ENCODE measurements around the gene FBXO4.

FBXO4 gene, protein sequence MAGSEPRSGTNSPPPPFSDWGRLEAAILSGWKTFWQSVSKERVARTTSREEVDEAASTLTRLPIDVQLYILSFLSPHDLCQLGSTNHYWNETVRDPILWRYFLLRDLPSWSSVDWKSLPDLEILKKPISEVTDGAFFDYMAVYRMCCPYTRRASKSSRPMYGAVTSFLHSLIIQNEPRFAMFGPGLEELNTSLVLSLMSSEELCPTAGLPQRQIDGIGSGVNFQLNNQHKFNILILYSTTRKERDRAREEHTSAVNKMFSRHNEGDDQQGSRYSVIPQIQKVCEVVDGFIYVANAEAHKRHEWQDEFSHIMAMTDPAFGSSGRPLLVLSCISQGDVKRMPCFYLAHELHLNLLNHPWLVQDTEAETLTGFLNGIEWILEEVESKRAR

DNA sequence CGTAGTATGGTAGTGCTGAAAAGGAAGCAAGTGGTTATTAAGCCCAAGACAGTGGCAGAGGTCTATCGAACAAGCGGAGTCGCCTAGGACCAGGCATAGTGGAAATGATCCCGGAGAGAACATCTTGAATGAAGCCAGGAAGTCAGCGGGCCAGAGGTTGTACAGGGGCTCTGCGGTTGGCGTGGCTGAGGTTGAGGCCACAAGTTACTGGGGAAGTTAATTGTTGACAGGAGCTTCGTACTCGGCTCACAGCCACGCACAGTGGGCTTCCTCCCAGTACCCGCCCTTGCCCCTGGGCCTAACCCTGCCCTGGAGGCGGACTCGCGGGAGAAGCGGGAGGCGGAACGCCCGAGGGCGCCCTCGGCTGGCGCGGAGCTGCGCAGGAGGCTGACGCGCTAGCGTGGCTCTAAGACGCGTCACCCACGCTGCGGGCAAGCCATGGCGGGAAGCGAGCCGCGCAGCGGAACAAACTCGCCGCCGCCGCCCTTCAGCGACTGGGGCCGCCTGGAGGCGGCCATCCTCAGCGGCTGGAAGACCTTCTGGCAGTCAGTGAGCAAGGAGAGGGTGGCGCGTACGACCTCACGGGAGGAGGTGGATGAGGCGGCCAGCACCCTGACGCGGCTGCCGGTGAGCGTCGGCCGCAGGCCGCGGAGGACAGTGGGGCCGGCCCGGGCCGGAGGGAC is at the start of gene FBXO4:
FBXO4 (plus strand) TSS at position 410 of the 683 bp plus-strand sequence; CDS start at position 439, 29 bp downstream.
- DNase-seq (ENCODE audit: low read depth in 3 of 3): peak; percentile 80 to 82 (median 80)

DNA sequence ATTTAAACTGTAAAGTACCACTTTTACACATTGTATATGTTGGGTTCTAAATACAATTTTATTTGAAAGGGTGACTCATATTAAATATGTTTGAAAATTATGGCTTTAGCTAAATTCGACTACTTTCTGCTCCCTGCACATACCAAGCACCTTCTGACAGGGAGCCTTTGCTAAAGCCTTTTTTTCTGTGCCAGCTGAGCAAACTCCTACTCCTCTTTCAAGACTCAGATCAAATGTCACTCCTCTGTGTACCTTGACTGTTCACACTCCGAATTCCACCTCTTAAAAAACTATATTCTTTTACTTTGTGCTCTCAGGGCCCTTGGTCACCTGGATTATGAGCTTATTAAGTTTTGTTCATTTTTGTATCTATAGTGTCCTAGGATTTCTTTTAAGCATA is 48.4 kb upstream of the FBXO4 start:
- DNase-seq (ENCODE audit: low read depth in 3 of 3): no peak

DNA sequence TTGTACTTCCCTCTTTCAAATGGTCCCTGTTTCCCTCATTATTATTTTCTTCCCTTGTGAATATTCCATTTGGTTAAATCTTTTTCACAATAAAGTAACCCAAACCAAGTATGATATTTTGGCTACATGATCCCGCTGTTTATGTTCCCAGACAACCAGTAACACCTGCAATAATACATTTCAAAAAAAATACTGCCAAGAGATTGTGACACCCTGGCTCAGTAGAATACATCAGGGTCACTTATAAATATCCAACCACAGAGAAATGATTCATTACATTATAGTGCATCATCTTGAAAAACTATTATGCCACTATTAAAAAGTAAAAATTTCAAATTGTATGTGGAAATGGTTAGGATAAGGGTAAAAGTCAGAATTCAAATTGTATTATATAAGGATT is 47.7 kb upstream of the FBXO4 start:
- DNase-seq (ENCODE audit: low read depth in 3 of 3): no peak

DNA sequence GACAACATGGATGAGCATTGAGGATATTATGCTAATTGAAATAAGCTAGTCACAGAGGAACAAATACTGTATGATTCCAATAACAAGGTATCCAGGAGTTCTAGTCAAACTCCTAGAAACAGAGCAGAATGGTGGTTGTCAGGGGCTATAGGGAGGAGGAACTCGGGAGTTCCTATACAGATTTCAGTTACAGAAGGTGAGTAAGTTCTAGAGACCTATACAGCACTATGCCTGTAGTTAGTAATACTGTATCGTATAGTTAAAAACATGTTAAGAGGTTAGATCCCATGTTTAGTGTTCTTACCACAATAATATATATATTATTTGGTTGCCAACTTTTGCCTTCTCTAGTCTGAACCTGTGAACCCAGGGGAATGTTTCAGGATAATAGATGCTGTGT is 46.9 kb upstream of the FBXO4 start:
- DNase-seq (ENCODE audit: low read depth in 3 of 3): no peak

DNA sequence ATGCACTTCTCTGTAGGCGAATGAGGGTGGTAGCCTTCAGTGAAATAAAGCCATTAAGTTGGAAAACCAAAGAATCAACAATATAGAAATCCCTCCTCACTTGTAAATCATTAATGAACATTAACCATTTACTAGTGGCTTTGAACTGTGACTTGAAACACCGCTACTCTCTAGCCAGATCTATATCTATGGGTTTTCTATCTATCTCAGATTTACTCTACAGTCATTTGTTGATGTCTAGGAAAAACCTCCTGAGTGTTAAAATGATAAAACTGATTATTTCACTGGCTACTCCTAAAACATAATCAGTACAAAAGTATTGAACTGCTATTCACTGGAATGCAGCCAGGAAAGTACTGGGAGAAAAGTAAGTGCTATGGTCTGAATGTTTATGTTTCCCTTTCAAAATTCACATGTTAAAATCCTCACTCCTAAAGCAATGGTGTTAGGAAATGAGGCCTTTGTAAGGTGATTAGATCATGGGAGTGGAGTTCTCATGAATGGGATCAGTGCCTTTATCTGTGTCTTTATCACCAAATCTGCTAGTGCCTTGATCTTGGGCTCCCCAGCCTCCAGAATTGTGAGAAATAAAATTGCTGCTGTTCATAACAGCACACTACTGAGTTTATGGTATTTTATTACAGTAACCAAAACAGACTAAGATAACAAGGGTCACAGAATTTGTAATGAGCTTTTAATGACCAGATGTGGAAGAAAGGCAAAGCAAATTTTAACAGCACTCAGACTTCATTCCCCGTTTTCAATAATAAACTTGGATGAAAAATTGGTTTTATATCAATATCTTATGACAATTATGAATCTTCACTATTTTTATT is 46.2 kb upstream of the FBXO4 start:
- no peak for DNase-seq (ENCODE audit: low read depth in 3 of 3)

DNA sequence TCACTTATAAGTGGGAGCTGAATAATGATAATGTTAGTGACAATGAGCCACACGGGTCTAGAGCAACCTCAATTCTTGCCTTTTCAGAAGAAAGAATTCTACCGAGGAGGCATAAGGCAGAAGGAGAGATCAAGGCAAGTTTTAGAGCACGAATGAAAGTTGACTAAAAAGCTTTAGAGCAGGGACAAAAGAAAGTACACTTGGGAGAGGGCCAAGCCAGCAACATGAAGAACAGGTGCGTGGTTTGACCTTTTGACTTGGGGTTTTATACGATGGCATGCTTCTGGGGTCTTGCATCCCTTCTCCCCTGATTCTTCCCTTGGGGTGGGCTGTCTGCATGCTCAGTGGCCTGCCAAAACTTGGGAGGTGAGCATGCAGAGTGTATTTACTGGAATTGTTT is 42.3 kb upstream of the FBXO4 start:
- DNase-seq (ENCODE audit: low read depth in 3 of 3): no peak

DNA sequence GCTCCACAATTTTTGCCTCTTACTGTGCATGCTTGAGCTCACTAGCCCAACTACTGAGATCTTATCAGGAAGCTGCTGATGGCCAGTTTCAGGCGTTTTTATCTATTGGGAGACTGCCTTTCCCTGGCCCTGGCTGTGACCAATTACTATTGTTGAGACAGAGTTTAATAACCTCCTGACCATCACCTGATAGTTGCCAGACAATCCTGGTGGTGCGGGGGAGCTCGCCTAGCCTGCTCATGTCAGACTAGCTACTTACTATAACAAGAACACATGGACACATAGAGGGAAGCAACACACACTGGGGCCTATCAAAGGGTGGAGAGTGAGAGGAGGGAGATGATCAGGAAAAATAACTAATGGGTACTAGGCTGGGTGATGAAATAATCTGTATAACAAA is 41.8 kb upstream of the FBXO4 start:
- no peak for DNase-seq (ENCODE audit: low read depth in 3 of 3)

DNA sequence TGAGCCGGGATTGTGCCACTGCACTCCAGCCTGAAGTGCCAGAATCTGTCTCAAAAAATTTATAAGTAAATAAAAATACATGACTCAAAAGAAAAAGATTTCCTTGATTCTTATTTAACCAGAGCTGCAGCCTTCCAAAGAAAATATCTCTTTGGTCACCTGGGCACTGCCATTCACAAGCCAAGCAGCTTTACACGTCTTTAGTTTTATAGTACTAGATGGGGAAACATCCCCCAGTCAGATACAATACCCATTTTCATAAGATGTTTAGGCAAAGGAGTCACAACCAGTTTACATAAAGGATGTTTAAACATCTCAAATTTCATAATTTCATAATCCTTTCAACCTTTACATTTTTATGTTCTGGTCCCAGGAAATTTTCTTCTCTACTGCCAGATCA is 41.1 kb upstream of the FBXO4 start:
- no peak for DNase-seq (ENCODE audit: low read depth in 3 of 3)

DNA sequence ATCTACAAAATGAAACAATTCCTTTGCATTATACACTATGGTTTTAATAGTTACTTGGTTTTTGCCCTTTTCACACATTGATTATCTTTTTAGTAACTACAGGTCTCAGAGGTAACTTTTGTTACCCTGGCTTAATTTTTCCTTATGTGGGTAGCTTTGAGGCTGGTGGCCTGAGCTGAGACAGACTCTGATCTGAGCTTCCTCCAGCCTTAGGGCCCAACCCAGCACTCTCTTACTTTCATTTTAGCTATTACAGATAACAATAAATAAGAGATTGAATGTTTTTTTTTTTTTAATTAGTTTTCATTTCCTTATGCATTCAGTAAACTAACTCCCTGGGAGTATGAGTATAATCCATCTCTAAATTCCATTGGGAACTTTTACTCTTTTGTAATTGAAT is 39.8 kb upstream of the FBXO4 start:
- DNase-seq (ENCODE audit: low read depth in 3 of 3): no peak

DNA sequence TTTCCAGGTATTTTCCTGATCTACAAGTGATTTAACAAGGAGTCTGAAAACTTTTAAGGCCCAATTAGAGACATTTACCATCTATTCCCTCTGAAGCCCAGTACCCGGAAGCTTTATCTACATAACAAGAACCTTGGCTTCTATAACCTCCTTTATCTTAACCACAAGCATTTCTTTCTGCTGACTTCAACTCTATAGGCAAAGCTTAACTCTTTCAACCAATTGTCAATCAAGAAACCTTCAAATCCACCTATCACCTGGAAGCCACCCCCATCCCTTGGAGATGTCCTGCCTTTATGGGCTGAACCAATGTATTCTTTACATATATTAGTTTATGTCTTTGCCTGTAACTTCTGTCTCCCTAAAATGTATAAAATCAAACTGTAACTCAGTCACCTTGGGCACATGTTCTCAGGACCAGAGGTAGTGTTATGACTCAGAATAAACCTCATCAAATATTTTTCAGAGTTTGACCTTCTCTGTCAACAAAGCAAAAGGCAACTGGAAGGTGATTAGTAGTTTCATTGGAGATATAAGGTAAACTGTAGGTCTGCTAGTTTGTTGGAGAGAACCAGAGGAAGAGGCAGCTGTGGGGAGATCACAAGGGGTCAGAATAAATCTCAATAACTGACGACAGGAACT is 33.9 kb upstream of the FBXO4 start:
- no peak for DNase-seq (ENCODE audit: low read depth in 3 of 3)

DNA sequence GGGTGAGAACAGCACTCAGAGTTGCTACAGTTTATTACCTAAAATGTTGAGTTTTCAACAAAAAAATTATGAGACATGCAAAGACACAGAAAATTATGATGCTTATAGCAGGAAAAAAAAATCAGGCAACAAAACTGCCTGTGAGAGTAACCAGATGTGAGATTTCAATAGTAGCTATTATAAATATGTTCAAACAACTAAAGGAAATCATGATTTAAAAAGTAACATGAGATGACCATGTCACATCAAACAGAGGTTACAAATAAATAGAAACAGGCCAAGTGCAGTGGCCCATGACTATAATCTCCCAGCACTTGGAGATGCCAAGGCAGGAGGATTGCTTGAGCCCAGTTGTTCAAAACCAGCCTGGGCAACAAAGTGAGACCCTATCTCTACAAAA is 33.0 kb upstream of the FBXO4 start:
- DNase-seq (ENCODE audit: low read depth in 3 of 3): no peak

DNA sequence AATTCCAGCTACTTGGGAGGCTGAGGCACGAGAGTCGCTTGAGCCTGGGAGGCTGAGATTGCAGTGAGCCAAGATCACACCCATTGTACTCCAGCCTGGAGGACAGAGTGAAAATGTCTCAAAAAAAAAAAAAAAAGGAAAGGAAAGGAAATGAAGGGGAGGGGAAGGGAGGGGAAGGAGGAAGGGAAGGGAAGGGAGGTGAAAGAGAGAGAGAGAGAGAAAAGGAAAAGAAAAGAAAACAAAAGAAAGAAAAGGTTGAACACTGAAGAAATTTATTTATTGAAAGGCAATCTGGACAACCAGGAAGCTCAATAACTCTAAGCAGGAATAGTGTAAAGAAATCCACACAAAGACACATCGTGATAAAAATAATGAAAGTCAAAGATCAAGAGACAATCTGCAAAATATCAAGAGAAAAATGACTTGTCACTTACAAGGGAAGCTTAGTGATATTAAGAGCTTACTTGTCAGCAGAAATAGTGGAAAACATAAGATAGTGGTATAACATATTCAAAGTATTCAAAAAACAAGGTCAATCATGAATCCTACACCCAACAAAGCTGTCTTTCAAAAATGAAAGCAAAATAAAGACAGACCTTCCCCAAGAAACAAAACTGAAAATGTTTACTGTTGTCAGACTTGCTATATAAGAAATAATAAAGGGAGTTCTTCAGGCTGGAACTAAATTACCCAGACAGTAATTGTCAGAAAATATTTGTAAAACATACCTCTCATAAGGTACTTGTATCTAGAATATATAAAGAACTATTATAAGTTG is 31.8 kb upstream of the FBXO4 start:
- no peak for DNase-seq (ENCODE audit: low read depth in 3 of 3)

DNA sequence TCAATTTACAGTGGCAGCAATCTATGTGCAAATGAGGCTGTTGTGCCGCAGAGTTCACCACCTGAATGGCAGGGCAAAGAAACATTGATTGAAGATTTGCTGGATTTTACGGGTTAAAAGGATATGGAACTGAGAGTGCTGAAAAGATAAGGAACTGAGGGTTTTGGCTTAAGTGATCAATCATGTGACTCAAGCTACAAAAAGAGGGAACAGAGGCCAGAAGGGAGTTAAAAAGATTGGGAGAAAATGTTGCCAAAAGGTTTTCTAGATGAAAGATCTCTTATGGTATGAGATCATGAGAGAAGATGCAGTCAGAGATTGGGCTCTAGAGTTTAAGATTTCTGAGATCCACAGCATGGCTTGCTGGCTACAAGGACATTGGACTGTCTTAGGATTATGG is 28.9 kb upstream of the FBXO4 start:
- no peak for DNase-seq (ENCODE audit: low read depth in 3 of 3)

DNA sequence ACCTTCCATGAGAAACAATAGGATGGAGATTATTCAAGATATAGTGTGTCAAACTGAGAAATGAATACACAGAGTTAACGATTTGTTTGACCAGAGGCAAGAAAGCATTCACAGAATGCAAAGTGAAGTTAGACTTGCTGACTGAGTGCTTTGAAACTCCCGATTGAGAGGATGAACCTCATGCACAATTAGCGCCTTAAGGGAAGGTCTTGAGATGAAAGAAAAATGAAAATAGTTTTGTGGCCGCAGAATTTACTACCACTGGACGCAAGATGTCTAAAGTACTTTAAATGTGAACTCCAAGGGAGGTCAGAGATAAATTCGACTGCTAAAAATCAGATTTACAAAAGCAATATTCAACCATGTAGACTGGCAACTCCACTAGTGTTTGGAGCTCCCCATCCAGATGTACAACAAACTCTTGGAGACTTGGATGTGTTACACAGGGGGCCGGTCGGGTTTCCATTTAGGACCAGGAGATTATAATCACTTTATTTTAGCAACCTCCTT is 21.6 kb upstream of the FBXO4 start:
- no peak for DNase-seq (ENCODE audit: low read depth in 3 of 3)

DNA sequence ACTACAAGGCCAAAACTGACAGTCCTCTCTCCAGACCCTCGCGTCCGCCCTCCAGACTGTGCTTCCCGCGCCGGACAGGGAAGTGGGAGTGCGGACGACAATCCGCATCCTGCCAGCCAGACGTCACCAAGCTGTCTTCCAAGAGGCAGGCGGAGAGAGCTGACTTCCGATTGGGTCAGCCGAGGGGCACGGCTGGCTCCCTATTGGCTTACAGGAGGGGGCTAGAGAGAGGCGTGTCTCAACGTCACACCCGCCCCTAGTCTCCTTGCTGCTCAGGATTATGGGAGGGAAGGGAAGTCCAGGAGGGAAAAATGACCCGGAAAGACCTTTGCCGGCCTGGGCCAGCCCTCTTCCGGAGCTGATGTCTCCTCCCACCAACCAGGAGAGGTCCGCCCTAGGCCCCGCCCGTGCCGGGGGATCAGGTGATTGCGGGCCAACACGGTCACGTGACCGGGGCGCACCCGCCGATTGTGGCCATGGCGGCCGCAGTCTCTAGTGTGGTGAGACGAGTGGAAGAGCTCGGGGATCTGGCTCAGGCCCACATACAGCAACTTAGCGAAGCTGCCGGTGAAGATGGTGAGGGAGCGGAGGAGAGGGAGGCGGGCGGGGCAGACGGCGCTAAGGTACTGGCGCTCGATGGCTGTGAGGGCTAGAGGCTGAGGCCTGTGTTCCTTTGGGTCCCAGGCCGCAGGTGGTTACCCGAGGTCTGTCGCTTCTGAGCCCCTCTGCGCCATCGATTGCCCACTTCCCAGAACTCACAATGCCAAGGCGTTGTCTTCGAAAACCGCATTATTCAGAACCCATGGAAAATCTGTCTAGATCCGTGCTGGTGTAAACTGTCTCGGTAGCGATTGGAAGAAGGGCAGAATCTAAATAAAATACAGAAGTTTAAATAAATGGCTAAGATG is 20.9 kb upstream of the FBXO4 start, which contains the start of gene RIMOC1:
RIMOC1 (plus strand) TSS at position 453 of the 908 bp plus-strand sequence; CDS start at position 477, 24 bp downstream.
- DNase-seq (ENCODE audit: low read depth in 3 of 3): peak; percentile 95 to 97 (median 97)

DNA sequence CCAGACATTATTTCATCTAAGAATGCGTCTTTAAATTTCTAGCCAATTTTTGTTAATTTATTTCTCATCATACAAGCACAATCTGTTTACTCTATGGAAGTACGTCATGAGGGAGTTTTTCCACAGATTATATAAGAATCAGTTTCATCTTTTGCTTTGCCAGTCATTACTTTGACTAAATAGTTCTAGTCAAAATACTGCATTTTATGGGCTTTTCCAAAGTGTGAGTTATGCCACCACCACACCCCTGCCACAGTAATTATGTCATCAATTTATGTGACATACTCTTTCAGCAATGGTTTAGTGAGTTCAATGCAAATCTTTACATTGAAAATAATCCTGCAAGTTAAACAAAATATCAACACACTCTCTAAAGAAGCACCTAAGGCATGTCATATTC is 18.9 kb upstream of the FBXO4 start:
- DNase-seq (ENCODE audit: low read depth in 3 of 3): no peak

DNA sequence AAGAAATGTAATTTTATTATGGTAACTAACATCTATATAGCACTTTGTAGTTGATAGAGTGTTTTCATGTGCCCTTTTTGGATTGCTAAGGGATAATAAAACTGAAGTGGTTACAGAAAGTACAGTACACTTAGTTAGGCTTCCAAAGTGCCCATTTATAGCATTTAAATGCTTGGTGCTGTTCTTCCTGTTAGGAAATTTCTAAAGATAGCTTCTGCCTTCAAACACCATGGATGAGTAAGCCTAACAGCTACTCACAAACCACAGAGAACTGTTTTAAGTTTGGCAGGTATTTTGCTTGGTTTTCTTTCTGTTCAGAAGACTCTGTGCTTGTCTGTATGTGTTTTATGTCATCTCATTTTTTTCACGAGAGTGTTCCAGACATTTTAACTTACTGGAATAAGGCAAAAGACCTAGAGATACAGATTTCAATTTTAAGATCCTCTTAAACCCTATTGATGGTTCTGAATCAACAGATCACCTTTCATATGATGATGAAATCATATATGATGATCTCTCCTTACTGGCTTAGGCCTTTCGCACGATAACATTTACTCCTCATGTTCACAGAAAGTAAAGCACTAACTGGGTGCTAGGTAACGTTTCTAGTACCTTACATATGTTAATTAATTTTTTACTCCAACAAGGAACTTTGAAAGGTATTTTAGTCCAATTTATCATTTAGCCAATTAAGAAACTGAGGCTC is 16.6 kb upstream of the FBXO4 start:
- no peak for DNase-seq (ENCODE audit: low read depth in 3 of 3)

DNA sequence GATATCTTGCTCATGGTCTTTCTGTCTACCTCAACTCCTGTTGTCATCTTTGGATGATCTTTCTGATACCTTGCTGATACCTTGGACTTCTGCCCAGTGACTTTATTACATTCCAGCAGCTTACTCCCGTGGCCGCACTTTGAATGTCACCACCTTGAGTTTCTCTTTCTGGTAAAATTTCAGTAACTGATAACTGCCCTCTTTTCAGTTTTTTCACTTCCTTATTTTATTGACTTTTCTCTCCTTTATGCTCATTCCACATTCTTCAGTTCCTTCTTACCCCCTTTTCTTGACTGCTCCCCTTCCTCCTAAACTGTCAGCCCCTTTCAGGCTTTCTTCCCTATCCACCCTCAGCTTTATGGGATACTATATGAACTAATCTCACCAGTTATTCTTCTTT is 7.0 kb upstream of the FBXO4 start:
- DNase-seq (ENCODE audit: low read depth in 3 of 3): no peak

DNA sequence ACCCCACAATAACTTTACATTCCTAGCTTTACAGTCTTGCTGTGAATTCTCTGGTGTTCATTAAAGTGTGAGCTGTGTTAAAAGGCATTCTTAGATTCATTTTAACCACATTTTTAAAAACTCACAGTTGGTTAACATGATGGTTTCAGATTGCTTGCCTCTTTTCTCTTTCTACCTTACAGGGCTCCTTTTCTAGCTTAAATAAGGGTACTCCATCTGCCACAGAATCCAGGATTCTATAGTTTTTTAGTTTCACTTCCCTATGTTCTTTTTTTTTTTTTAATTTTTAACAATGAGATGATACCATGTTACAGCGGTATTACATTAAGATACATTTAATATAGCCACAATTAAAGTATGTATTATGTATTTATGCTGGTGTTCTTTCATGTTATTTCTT is 3.9 kb upstream of the FBXO4 start:
- DNase-seq (ENCODE audit: low read depth in 3 of 3): no peak
